ENCODE data around the gene RERE.
"Not testable (repeated sequence)": the region's sequence is repeated elsewhere in the genome, so short reads cannot be mapped to it uniquely, and the experiment has no call there.

Gene RERE

GRCh38 chr1:8841395-8841794, 24.0 kb upstream of the RERE start:
- DNase-seq = no peak

DNA sequence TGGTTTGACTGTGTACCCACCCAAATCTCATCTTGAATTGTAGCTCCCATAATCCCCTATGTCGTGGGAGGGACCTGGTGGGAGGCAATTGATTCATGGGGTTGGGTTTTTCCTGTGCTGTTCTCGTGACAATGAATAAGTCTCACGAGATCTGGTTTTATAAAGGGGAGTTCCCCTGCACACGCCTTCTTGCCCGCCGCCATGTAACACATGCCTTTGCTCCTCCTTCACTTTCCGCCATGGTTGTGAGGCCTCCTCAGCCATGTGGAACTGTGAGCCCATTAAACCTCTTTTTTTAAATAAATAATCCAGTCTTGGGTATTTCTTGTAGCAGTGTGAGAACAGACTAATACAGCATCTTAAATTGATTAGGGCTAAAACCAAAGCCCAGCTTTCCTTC, 22.6 kb upstream of the RERE start:
- DNase-seq = no peak

DNA sequence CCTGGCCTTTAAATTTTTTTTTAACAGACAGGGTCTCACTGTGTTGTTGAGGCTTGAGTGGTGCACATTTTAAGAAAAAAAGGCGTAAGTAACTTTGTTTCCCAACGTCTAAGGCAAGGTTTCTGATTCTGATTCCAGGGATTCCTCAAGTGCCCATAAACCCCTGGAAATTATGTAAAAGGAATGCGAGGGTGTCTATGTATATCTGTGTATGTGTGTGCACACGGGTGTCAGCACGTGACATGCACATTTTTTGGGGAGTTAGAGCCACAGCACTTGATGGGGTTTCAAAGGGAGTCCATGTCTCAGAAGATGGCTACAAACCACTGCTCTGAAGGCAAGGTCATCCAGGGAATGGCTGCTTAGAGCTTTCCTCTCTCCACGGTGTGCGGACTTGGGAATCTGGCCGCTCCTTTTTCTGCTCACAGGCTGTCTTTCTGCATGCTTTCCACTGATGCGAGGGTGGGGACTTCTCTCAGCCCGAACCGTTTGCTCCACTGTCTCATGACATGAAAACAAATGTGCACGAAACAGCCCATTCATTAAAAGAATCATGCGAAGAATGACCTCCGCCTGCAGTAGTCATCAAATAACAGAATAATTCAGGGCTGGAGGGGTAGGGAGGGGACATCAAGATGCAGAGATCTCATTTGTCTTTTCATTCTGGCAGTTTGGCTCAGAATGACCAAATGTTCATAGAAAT, 18.7 kb upstream of the RERE start:
- DNase-seq = no peak

DNA sequence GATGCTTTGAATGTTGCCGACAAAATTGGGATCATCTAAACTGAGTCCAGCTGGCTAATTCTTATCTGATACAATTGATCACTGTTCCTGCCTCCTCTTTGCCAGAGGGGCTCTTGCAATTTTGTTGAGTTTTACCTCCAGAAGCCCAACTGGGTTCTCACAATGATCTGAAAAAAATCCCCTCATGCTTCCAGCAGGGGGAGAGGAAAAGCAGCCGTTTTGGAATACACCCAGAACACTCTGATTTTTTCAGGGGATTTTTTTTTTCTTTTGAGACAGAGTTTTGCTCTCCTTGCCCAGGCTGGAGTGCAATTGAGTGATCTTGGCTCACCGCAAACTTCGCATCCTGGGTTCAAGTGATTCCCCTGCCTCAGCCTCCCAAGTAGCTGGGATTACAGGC, 13.9 kb upstream of the RERE start:
- no peak for DNase-seq

DNA sequence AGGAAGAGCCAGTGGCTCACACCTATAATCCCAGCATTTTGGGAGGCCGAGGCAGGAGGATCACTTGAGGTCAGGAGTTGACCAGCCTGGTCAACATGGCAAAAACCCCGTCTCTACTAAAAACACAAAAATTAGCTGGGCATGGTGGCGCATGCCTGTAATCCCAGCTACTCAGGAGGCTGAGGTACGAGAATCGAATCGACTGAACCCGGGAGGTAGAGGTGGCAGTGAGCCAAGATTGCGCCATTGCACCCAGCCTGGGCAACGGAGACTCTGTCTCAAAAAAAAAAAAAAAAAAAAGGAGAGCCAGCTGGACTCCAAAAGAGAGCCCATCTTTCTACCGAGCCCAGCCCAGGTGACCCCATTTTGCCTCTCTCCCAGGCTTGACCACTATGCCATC, 13.3 kb upstream of the RERE start:
- DNase-seq = not testable (repeated sequence)

DNA sequence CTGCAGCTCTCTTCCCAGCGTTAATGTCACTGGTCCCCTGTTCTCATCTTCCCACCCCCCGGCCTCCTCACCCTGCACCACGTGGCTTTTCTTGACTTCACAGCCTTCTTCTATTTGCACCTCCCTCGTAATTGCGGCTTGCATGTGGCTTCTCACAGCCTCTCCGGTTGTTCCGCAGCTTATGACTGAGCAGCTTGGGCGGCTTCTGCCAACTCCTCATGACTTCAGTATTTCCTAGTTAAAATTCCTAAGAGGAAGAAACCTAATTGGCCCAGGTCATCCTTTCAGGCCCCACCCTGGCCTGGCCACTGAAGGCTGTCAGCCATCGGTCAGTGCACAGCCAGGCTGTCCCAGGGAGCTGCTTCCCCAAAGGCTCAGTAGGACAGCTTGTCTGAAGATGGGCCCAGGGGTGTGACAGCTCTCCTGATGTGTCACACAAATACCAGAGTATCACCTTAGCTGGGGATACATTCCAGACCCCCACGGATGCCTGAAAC, 8.6 kb upstream of the RERE start:
- no peak for DNase-seq

DNA sequence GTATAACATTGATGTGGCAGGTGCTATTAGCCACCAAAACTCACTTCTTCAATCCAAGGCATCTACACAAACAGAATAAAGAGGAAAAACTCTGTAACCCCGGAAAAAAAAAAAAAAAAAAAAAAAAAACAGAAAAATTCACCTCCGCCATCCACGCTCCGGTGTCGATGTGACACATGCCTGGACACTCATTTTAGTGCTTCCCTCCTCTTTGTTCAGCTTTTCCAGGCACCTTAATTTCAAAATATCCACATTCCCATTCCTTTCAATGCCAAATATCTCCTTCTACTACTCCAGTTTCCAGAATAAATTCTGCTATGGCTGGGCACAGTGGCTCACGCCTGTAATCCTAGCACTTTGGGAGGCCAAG, 5.8 kb upstream of the RERE start:
- no peak for DNase-seq

- DNase-seq = no peak
Observed at GRCh38 chr1:8822373-8823294, 5.2 kb upstream of the RERE start.

DNA sequence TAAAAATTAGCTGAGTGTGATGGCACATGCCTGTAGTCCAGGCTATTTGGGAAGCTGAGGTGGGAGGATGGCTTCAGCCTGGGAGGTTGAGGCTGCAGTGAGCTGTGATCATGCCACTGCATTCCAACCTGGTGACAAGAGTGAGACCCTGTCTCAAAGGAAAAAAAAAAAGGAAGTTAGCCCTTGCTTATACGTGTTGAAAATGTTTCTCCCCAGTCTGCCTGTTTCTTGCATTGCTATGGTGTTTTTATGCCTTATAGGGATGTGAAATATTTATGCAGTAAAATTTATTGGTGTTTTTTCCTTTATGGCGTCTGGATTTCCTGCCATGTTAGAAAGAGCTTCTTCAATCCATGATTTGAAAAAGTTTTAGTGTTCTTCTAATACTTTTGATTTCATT, 3.6 kb upstream of the RERE start:
- no peak for DNase-seq

DNA sequence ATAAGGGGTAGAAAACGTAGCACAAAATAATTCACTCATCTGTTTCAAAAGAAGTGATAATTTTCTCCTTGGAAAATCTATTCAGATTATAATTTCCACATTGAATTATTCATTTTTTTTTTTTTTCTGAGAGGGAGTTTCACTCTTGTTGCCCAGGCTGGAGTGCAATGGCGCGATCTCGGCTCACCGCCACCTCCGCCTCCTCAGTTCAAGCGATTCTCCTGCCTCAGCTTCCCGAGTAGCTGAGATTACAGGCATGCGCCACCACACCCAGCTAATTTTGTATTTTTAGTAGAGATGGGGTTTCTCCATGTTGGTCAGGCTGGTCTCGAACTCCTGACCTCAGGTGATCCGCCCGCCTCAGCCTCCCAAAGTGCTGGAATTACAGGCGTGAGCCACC, 1.3 kb upstream of the RERE start:
- DNase-seq = not testable (repeated sequence)

GRCh38 chr1:8818325-8818775, 910 bp upstream of the RERE start:
- DNase-seq = no peak

DNA sequence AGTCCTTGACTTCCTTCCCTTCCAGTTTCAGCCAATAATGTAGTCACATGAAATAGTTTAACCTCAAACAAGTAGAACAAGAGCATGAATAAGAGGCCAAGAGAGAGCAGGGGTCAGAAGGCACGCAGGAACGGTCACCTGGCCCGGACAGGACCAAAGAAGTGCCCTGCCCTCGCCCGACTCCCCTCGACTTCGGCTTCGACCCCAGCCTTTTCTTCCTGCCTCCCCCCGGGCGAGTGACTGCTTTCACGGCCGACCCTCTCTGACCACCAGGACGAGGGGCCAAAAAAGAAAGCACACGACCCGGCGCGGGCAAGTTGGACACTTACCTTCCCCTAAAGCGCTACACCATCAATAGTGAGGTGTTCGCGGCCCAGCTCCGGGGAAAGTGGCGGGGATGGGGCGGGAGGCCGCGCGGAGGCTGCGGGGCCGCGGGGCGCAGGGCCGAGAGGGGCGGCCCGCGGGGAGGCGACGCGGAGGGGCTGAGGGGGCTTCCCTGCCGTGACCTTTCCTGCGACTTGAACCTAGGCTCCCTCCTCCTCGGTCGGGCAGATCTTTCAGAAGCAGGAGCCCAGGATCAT, 519 bp downstream of the RERE start:
- peak; percentile 7 for DNase-seq

GRCh38 chr1:8816264-8816663, 1.2 kb downstream of the RERE start:
- DNase-seq = no peak

- no peak for DNase-seq
Observed at GRCh38 chr1:8815582-8816151, 1.8 kb downstream of the RERE start.

DNA sequence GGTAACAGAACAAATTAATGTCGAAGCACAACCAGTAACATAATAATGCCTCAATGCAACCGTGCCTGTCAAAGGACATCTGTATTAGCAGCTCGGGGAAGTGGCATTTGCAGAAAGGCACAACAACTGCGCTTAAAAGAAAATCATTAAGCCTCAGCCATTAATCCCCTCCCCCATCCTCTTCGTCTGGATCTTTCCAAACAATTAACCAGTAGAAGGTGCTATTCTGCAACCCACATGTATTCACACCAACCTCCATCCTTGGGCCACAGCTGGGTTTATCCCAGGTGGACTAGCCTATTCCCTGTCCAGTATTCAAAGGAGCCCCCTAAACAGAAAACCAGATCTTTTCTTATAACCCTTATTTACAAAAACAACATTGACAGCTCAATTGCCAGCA, 2.6 kb downstream of the RERE start:
- no peak for DNase-seq

DNA sequence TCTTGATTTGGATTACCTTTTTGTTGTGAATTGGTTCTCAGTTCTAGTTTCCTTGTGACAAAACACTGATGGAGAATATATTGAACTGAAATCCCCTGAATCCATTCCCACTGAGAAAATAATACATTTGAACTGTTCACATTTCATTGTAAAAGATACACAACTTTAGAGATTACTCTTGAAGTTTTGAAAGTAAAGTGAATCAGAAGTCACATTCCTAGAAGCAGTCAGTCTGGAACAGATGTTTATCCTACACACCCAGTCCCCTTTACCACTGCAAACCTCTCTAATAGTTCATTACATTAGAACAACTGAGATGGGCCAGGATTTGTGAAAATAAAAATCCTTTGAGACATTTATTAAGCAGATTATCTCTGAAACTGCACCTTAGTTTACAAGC, 3.4 kb downstream of the RERE start:
- DNase-seq = no peak

GRCh38 chr1:8813016-8813763, 4.2 kb downstream of the RERE start:
- DNase-seq = no peak

DNA sequence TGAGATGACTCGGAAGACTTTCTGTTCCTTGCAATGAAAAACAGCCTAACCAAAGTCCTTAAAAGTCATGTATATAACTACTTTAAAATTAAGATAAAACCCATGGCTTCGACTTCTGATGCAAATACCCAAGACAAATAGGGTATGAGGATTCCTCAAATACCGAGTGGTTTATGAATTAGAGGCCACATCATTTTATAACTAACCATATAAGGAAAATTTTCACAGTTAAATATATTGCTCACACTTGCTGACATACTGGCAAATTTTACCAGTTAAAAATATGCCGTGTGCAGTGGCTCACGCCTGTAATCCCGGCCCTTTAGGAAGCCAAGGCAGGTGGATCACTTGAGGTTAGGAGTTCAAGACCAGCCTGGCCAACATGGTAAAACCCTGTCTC, 5.4 kb downstream of the RERE start:
- DNase-seq = no peak

- no peak for DNase-seq
Observed at GRCh38 chr1:8810987-8811386, 6.5 kb downstream of the RERE start.

- no peak for DNase-seq
Observed at GRCh38 chr1:8809342-8809736, 8.1 kb downstream of the RERE start.

GRCh38 chr1:8807004-8807403, 10.4 kb downstream of the RERE start:
- no peak for DNase-seq

GRCh38 chr1:8800416-8800815, 17.0 kb downstream of the RERE start:
- DNase-seq = no peak

- no peak for DNase-seq
Observed at GRCh38 chr1:8797216-8797615, 20.2 kb downstream of the RERE start.

Measured in stimulated activated CD4-positive, alpha-beta T cell treated with anti-CD3 and anti-CD28 coated beads, Interleukin-2, amount 100 ng/mL, for 48 hours (primary cell).